Esophagus (tissue), 2 donors: ENCODE measurements around the gene IQCM. TPM values are rescaled to one million over a fixed set of nuclear protein-coding genes. Genes with fewer than 3 reads are reported as not detected.

Experiments
- H3K27ac ChIP-seq, 2 donors: one replicate each; pipeline ENCODE4 v1.5.1; 2013; ENCODE audit warnings: low read depth in 2 of 2, mild to moderate bottlenecking in 2 of 2, inconsistent platforms in 1 of 2, low read length in 1 of 2, moderate library complexity in 1 of 2
- H3K27me3 ChIP-seq, 2 donors: one replicate each; pipeline ENCODE4 v1.6.1; 2013; ENCODE audit warnings: low read length in 2 of 2, control low read depth in 1 of 2, mild to moderate bottlenecking in 1 of 2; ENCODE audit not compliant: insufficient read depth in 2 of 2, control insufficient read depth in 1 of 2
- H3K36me3 ChIP-seq, 2 donors: one replicate each; pipeline ENCODE4 v1.6.1; 2013; ENCODE audit warnings: low read length in 1 of 2; ENCODE audit not compliant: control insufficient read depth in 2 of 2, insufficient read depth in 2 of 2
- H3K4me1 ChIP-seq, 2 donors: one replicate each; pipeline ENCODE4 v1.6.1; 2013; ENCODE audit warnings: low read length in 1 of 2; ENCODE audit not compliant: control insufficient read depth in 2 of 2, insufficient read depth in 2 of 2
- H3K4me3 ChIP-seq, 2 donors: one replicate each; pipeline ENCODE4 v1.5.1; 2013; ENCODE audit warnings: low read length in 2 of 2, mild to moderate bottlenecking in 2 of 2, low read depth in 1 of 2, moderate library complexity in 1 of 2
- H3K9me3 ChIP-seq, 2 donors: one replicate each; pipeline ENCODE4 v1.6.1; 2013; ENCODE audit warnings: mild to moderate bottlenecking in 2 of 2, low read depth in 1 of 2, low read length in 1 of 2, moderate library complexity in 1 of 2; ENCODE audit not compliant: control insufficient read depth in 2 of 2, insufficient read depth in 1 of 2
- WGBS, 2 donors: extraction: QIAGEN DNeasy Blood & Tissue Kit; methylation state at CpG; one replicate each; pipeline ENCODE4 v1.1.7; 2013; 5-methylcytosine and 5-hydroxymethylcytosine counted together
- polyA plus RNA-seq, 2 donors: library from polyadenylated mRNA; stranded (reverse); fragments of 200-250 nt; gene quantifications; one replicate each; pipeline ENCODE4 v1.2.3, GENCODE V29; 2013
- donor health status: healthy with polysubstance abuse.
- donor health status: Bipolar disorder and iron deficiency.

Gene IQCM
- polyA plus RNA-seq, 2 donors: not detected

DNA sequence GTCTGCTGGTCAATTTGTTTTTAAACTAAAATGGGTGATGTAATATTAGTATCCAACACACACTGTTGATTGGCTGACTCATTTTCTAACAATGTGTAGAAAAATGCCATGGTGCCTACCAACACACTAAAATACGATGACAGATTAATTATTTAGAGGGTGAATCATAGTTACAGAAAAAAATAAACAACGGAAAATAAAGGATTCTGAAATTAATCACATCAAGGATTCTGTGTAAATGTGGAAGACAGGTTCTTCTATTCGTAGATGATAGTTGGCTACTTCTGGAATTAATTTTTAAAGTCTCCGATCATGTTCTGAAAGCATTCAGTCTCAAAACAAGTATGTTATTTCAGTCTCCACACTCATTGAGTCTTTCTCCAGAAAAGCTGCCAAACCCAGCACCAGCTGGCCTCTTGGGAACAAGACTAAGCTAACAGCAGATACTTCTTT, 8.2 kb upstream of the IQCM start:
- H3K9me3 ChIP-seq: no peaks in the 10 kb centered on the region
- H3K4me1 ChIP-seq: no peaks in the 10 kb centered on the region
- no peaks in the 10 kb centered on the region for H3K36me3 ChIP-seq

DNA sequence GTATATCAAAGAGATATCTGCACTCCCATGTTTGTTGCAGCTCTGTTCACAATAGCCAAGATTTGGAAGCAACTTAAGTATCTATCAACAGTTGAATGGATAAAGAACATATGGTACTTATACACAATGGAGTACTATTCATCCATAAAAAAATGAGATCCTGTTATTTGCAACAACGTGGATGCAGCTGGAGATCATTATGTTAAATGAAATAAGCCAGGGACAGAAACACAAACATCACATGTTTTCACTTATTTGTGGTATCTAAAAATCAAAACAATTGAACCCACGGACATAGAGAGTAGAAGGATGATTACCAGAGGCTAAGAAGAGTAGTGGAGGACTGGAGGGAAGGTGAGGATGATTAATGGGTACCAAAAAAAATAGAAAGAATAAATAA, 14.2 kb downstream of the IQCM start:
- H3K4me3 ChIP-seq: no peak overlapping the region
- no peaks in the 10 kb centered on the region for H3K36me3 ChIP-seq
- H3K27ac ChIP-seq: no peak overlapping the region
- H3K9me3 ChIP-seq: no peaks in the 10 kb centered on the region
- 39 to 46% methylated on average over 2 of the region's 2 CpGs for WGBS, 2 donors
- no peaks in the 10 kb centered on the region for H3K27me3 ChIP-seq
- H3K4me1 ChIP-seq: no peaks in the 10 kb centered on the region

More for the DNA sequence above, 8.2 kb upstream of the IQCM start:
- Histone ChIP-seq H3K4me3 (no peak overlapping the region), H3K27me3 (no peaks in the 10 kb centered on the region), H3K27ac (no peak overlapping the region)
- WGBS, 2 donors: 26 to 52% methylated on average over 4 of the region's 4 CpGs

DNA sequence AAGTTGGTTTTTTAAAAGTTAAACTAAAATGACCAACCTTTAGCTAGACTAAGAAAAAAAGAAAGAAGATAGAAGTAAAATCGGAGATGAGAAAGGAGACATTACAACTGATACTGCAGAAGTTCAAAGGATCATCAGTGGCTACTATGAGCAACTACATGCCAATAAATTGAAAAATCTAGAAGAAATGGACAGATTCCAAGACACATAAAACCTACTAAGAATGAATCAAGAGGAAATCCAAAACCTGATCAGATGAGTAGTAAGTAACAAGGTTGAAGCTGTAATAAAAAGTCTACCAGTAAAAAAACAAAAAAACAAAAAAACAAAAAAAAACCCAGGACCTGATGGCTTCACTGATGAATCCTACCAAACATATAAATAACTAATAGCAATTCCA, 16.1 kb downstream of the IQCM start:
- no peaks in the 10 kb centered on the region for H3K9me3 ChIP-seq
- H3K27ac ChIP-seq: no peak overlapping the region
- WGBS, 2 donors: 88 to 89% methylated on average over 1 of the region's 1 CpG
- no peaks in the 10 kb centered on the region for H3K4me1 ChIP-seq
- H3K36me3 ChIP-seq: no peaks in the 10 kb centered on the region
- H3K4me3 ChIP-seq: no peak overlapping the region
- H3K27me3 ChIP-seq: no peaks in the 10 kb centered on the region

DNA sequence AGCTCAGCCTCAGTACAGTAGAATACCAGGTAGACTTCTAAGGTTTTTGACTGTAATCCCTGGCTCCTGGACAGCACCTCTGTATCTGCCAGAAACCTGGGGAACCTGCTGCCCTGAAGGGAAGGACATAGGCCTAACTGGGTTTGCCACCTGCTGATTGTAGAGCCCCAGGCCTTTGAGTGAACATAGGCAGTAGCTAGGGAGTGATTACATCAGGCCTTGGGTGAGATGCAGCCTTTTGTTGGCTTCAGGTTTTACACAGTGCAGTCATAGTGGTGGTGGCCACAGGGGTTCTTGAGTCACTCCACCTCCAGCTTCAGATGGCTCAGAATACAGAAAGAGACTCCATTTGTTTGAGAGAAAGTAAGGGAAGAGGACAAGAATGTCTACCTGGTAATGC, 19.3 kb downstream of the IQCM start:
- Histone ChIP-seq H3K9me3 (no peaks in the 10 kb centered on the region), H3K4me3 (no peak overlapping the region), H3K27me3 (no peaks in the 10 kb centered on the region)

DNA sequence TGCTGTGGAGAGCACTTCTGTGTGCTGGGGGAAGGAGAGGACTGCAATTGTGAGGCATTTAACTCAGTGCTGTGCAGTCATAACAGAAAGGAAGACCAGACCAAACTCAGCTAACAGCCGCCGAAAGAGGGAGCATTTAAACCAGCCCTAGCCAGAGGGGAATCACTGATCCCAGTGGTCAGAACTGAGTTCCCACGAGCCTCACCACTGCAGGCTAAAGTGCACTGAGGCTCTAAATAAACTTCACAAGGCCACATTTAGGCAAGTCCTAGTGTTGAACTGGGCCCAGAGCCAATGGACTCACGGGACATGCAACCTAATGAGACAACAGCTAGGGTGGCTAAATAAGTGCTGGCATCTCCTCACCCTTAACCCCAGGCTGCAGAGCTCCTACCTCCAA, 20.4 kb downstream of the IQCM start:
- no peaks in the 10 kb centered on the region for H3K9me3 ChIP-seq
- no peaks in the 10 kb centered on the region for H3K36me3 ChIP-seq
- no peak overlapping the region for H3K27ac ChIP-seq
- 59 to 69% methylated on average over 4 of the region's 4 CpGs for WGBS, 2 donors
- H3K27me3 ChIP-seq: no peaks in the 10 kb centered on the region
- no peak overlapping the region for H3K4me3 ChIP-seq
- no peaks in the 10 kb centered on the region for H3K4me1 ChIP-seq

More for the DNA sequence above, 19.3 kb downstream of the IQCM start:
- Histone ChIP-seq H3K4me1 (no peaks in the 10 kb centered on the region), H3K36me3 (no peaks in the 10 kb centered on the region), H3K27ac (no peak overlapping the region)

DNA sequence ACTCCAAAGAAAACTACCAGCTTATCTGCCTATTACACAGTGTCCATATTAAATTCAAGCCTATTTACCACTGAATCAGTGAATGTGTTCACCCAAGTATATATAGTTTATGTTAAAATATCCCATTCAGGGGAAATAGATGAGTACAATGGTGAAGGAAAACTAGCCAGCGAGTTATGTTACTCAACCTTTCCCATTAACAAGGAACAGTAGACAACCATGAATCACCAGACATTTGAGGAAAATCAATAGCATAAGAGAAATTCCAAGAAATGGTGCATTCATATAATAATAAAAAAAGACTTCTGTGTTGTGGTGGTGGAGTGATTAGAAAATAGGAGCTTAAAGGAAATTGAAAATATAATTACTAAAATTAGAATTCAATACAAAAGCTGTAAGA, 21.3 kb downstream of the IQCM start:
- H3K36me3 ChIP-seq: no peaks in the 10 kb centered on the region
- WGBS, 2 donors: 80 to 90% methylated on average over 1 of the region's 1 CpG
- no peak overlapping the region for H3K4me3 ChIP-seq

DNA sequence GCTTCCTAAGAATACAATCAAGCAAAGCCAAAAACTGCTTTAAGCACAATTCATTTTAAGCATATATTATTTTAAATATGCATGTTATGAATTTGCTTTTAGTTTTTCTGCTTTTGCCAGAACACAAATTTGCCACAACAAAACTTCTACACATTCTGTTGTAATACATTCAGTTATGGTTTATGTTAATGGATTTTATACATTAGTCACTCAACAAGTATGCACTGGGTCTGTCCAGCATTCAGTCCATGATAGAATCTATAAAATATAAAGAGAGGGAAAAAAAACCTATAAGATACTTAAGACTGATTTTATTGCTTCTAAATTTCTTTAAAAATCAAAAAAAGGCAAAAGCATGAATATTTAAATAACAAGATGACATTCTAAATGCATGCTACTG, 22.2 kb downstream of the IQCM start:
- no peaks in the 10 kb centered on the region for H3K36me3 ChIP-seq
- H3K4me1 ChIP-seq: no peaks in the 10 kb centered on the region
- H3K9me3 ChIP-seq: no peaks in the 10 kb centered on the region
- H3K4me3 ChIP-seq: no peak overlapping the region
- no peaks in the 10 kb centered on the region for H3K27me3 ChIP-seq
- no peak overlapping the region for H3K27ac ChIP-seq

More for the DNA sequence above, 21.3 kb downstream of the IQCM start:
- Histone ChIP-seq H3K27me3 (no peaks in the 10 kb centered on the region), H3K9me3 (no peaks in the 10 kb centered on the region), H3K27ac (no peak overlapping the region), H3K4me1 (no peaks in the 10 kb centered on the region)

DNA sequence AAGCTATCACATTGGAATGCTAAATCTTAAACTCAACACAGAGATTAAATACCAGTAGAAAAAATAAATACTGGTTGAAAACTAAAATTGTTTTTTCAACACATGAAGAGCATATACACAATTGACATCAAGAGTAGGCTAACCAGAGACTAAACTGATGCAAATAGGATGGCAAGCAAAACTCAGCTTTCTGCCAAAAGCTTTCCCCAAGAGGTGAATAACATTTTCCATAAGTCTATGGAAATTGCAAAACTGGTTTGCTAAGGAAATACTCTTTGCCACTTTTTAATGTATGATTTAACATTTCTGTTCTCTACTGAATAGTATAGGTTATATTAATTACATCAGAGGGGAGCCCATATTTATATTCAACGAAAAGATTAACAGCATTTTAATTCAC, 23.8 kb downstream of the IQCM start:
- H3K27ac ChIP-seq: no peak overlapping the region
- H3K27me3 ChIP-seq: no peaks in the 10 kb centered on the region
- no peaks in the 10 kb centered on the region for H3K4me1 ChIP-seq
- no peaks in the 10 kb centered on the region for H3K9me3 ChIP-seq
- 68% methylated on average over 1 of the region's 1 CpG for WGBS, 2 donors
- H3K36me3 ChIP-seq: no peaks in the 10 kb centered on the region
- H3K4me3 ChIP-seq: no peak overlapping the region

DNA sequence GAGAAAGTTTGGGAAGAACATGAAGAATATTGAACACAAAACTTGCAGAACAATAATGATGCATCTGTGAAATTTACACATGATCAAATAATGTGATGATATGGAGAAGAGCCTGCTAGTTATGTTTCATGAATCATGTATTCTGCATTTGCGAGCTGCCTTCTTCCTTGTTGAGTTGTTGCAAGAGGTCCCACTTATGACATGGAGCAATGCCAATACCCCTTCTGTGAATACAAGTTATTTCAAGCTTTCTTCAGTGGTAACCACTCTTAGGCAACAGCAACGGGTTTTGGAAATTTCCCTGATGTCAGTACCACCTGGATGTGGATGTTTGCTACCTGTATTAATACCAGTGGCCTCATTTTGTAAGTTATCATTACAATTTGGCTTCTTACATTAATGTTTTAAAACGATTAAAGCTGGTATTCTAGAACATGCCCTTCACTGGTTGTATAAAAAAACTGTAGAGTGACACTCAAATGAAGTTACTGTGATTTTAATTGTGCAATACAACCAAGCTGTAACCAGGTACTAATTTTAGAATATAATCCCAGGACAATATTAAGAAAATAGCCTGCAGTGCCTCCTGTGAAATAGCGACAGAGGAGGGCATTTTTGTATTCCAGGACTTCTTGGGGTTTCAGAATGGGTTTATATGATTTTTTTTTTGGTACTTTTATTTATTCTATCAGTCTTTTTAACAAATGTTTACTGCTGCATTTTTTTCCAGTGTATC, 25.3 kb downstream of the IQCM start:
- Histone ChIP-seq H3K4me3 (no peak overlapping the region), H3K9me3 (no peaks in the 10 kb centered on the region), H3K27me3 (no peaks in the 10 kb centered on the region), H3K4me1 (no peaks in the 10 kb centered on the region), H3K27ac (no peak overlapping the region), H3K36me3 (no peaks in the 10 kb centered on the region)
- WGBS, 2 donors: 53 to 54% methylated on average over 4 of the region's 4 CpGs

DNA sequence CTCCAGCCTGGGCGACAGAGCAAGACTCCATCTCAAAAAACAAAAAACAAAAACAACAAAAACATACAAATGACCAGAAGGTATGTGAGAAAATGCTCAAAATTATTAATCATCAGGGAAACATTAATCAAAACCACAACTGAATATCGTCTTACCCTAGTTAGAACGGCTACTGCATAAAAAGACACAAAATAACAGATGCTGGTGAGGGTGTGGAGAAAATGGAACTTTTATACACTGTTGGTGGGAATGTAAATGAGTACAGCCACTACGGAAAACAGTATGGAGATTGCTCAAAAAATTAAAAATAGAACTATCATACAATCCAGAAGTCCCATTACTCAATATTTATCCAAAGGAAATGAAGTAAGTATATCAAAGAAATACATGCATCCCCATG, 27.3 kb downstream of the IQCM start:
- Histone ChIP-seq H3K9me3 (no peaks in the 10 kb centered on the region), H3K27me3 (no peaks in the 10 kb centered on the region)
- 85 to 88% methylated on average over 4 of the region's 4 CpGs for WGBS, 2 donors

More for the DNA sequence above, 27.3 kb downstream of the IQCM start:
- no peaks in the 10 kb centered on the region for H3K4me1 ChIP-seq
- H3K4me3 ChIP-seq: no peak overlapping the region
- H3K36me3 ChIP-seq: no peaks in the 10 kb centered on the region
- H3K27ac ChIP-seq: no peak overlapping the region
